ENCODE measurements around the gene DMRTB1.

DMRTB1 gene

DNA sequence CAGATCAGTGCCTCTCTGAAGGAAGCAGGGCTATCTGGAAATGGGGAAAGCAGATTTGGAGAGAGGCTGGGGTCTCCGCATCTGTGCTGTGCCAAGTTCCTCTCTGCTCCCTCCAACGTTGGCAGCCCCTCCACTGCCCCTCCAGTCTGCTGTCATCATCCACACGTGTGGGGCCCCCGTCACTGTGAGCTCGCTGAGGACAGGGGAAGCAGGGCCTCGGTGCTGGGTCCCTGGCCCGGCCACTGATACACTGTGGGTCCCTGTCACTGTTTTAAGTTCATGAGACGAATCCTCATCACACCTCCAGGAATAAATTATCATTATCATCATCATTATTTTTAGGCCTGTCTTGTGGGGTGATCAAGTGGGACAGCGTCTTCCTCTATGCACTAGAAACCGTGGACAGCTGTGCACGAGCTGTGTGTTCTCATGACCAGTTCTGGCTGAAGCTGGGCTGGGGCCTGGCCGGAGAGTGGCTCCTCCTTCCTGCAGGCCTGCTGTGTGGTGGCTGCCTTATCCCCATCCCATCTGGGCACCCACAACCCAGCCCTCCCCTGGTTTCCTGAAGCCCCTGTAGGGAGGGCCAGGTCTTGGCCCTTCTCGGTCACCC is 52.2 kb downstream of the DMRTB1 start:
- DNase-seq: no peak

DNA sequence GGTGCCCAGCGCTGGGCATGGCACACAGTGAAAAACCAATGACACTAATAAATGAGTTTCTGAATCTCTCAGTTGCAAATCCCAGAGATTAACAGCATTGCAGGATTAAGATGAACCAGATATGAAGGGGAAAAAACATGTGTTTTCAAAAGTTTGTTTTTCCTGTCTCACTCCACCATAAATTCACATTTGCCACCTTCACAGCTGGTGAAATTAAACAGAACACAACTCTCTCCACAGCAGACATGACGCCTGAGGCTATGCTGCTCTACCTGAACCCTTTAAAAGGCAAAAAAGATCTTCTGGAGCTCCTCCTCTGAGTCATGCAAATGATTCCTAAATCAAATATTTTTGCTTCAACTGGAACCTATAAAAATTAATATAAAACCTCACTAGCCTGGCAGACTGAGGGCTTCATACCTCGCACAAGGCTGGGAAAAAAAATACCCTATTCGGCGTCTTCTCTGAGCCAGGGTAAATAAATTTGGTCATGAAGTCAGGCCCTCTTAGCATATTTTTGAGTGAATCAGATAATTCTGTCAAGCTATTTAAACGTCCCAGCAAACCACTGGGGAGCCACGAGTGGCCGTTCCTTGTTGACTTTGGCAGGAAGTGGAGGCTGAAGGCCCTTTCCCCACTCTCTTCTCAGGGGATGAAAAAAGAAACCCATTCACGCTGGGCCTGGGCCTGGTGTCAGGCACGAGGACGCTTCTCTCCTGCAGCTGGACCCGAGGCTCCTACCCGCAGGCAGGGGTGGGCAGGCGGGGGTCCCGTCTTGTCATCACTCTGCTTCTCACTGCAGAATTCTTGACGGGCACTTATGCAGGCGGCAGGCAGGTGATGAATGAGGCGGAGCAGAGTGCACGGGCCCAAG is 53.0 kb downstream of the DMRTB1 start:
- DNase-seq: no peak

DNA sequence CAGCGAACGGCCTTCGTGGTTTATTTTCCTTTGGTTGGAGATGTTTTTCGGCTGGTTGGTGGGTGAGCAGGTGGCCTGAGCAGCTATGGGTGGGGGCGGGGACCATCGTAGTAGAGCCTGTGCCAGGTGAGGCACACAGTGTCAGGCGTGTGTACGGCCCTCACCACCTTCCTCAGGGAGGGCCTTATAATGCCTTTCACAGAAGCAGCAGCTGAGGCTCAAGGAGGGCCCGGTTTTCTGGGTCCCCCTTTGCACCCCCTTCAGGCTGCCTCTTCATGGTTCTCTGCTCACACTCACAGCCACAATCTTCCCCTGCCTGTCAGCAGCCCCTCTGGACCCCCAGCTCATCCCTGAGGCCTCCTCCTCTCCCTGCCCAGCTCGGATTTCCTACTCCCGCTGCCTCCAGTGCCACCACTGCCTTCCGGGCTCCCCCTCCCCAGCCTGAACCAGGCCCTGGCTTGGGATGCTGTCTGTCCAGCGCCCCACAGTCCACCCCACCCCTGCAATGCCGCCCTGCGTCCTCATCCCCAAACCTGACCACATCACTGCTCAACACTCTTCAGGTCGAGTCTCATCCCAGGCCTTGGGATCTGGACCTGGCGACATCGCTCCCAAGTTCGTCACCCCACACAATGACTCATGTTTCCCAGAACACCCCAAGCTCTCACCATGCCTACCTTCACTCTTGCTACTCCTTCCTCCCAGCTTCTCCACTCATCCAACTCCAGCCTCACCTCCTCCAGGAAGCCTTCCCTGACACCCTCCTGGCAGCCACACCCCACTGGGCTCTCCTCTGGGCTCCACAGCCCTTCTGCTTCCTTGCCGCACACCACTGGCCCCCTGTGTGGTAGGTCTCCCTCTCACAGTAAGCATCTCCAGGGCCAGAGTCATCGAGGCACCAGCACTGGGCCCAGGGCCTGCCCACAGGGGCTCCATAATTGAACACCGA is 53.9 kb downstream of the DMRTB1 start:
- no peak for DNase-seq

DNA sequence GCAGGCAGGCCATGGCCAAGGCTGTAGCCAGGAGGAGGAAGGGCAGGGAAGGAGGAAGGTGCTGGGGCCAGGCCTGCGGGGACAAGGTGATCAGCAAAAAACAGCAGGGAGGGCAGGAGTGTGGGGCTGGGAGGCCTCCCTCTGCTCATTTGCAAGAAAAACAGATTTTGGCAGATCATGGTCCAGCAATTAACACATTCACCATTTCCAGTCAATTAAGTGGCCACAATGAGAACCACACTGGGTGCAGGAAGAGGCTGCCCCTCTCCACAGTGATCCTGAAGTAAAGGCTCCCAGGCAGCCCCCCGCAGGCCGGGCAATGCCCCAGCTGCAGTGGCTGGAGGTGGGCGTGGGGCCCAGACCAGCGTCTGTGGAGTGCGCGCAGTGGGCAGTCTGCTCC is 54.6 kb downstream of the DMRTB1 start:
- DNase-seq: no peak

DNA sequence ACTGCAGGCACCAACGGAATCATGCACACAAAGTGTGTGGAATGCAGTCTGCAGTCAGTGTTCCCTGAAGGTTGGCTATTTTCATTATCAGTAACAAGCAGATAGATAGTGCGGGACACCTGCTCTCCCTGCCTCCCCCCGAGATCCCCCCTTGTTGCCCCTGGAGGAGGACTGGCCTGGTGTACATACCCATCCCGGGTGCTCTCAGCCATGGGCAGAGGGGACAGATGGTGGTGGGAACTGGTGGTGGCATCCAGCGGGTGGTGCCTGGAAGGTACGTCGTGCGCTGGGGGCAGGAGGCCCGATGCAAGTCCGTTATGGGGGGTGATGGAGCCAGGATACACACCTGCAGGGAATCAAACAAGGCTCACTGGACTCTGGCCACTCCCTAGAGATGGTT is 55.2 kb downstream of the DMRTB1 start:
- no peak for DNase-seq

DNA sequence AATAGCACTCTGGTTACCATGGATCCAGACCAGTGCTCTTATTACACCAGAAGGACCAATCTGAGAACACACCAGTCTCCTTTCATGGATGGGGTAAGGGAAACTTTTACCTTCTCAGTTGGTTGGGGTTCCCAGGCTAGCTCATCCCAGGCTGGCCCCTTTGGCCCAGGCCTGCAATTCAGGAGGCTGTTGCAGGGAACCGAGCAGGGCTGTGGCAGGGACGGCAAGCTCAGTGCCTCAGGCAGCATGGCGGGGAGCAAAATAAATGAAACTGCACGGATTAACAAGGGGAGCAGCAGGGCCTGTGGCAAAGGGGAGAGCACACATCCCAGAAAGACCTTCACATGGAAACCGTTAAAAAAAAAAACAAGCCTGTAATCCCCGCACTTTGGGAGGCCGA is 57.0 kb downstream of the DMRTB1 start:
- DNase-seq: no peak

Measured in Kasumi-1 (cell line).